NCI-H1436 treated with DMSO at 0.1 percent for 48 hours (cell line): ENCODE measurements around the gene STK25.
"Not testable (repeated sequence)": the region's sequence is repeated elsewhere in the genome, so short reads cannot be mapped to it uniquely, and the experiment has no call there.

Experiments used
- DNase-seq: peaks from one replicate; lab custom pipeline; 2025; lab: John Stamatoyannopoulos, UW

The STK25 gene

DNA sequence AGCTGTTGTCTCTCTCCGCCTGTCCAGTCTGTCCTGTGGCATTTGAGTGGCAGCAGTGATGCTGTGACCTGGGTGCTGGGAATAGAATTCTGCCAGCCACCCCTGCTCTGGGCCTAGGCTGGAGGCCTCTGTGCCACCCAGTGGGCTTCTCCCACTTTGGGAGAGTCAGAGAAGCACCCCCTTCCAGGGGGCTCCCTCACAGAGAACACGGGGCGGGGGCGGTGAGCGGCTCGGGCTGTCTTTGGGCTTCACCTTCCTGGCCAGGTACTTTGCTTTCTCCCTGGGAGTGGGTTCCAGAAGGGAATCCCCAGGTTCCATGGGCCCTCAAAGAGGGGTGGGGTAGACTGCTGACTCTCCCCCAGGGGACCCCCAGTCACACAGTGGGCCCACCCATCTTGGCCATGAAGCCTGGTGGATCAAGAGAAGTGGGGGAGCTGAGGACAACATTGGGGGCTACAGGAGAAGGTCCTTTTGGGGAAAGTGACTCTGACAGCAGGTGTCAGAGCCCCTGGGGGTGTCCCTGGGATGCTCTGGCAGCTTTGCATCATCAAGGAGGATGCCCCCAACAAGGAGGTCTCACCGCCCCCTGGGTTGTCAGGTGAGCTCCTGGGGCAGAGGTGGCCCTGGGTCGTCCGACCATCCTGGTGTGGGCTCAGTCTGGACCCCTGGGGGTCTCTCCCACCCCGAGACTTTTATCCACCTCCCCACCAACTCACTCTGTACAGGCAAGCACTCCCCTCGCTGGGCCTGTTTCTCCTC, 31.4 kb upstream of the STK25 start:
- DNase-seq: no peak

DNA sequence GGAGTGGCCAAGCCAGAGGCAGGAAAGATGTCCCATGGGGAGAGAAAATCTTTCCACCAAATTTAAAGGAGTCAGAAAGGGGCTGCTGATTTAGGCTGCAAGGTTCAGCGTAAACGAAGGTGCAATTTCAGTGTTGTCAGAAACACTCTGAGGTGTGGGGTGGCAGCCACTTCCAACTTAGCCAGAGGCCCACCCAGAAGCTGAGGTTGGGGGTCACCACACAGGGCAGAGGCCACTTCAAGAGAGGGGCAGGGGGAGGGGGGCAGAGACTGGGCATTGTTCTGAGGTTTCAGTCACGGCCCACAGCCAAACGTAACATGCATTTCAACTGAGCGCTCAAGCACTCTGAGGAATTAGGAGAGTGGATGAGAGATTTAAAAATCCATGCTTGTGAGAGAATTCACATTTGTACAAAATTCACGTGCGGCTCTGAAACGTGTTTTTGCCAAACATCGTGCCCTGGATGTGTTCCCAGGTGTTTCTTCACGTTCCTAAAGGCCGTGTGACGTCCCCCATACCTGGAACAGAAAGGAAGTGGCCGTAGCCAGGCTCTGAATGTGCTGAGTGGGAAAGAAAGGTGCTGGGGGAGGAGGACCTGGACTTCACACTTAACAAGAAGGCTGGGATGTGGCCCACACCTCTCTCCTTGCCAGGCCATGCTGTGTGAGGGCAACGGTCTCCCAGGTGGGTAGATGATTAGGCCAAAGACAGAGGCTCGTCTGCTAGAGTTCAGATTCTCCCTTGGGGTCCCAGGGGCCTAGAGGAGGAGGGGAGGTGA, 30.6 kb upstream of the STK25 start:
- DNase-seq: no peak

DNA sequence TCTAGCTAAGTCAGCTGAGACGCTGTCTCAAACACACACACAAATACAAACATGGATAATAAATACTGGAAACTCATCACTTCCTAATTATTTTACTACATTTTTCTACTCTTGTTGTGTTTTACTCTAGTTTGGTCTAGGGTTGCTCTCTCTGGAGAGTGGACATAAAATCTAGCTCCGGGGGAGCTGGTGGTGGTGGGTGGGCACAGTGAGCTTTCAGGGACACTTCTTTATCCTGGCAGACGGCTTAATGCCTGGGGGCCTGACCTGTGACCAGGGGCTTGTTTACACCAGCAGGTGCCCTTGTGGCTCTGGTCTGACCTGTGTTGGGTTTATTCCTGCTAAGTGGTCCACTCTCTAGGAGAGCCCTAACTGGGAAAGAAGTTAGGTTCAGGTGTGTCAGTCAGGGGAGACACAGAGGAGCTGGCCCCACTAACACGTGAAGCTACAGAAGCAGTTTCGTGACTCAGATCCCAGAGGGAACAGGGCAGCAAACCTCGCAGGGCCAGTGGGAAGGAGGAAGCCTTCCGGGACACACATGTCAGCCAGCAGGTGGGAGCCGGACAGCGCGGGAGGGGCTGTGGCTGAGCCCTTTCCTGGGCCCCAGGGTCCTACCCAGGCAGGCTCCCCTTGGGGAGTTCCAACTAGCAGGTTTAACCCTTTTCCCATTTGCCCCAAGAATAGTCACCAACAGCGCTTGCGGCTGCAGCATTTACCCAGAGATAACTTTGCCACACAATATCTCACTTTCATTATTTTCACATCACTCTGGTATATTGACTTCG, 27.7 kb upstream of the STK25 start:
- DNase-seq: no peak

DNA sequence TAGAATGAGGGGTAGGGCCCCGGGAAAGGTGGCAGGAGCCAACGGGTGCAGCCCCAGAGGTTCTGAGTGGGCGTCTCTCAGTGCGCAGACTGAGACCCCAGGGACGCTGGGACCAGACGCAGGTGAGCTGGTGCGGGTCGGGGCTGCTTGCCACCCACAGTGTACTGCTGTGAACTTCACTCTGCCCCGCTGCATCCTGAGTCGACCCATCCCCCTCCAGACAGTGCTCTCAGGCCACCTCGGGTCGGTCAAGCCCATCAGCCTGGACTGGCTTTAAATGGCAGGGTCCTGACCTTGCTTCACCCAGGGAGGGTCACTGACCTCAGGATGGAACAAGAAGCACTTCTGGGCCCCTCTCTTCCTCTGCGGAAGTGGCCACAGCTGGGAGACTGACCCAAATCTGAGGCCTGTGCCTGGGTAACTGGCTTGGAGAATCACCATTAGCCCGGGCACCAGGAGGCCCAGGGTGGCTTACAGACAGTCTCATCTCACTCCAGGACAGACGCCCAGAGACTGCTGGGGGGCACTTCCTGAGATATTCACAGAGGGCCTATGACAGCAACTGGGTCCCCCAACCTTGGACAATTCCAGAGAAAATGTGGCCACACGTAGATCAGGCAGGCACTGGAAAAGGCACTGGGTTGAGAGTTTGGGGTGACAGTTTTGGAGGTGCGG, 26.5 kb upstream of the STK25 start:
- no peak for DNase-seq

DNA sequence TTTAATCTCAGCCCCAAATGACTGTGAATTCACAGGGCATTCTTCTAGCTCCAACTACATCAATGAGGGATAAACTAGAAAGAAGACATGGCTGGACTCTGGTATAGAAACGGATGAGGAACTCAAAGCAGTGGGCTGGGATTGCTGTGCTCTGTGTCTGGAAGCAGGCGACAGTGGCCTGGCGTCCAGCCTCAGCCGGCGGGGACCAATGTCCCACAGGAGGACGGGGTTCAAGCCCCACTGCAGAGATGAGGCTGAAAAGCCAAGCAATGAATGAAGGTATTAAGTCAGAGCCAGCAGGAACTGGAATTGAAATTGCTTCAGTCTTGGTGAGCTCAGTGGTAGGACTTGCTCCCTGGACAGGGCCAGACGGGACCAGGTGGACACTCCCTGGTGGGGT, 25.9 kb upstream of the STK25 start:
- no peak for DNase-seq

DNA sequence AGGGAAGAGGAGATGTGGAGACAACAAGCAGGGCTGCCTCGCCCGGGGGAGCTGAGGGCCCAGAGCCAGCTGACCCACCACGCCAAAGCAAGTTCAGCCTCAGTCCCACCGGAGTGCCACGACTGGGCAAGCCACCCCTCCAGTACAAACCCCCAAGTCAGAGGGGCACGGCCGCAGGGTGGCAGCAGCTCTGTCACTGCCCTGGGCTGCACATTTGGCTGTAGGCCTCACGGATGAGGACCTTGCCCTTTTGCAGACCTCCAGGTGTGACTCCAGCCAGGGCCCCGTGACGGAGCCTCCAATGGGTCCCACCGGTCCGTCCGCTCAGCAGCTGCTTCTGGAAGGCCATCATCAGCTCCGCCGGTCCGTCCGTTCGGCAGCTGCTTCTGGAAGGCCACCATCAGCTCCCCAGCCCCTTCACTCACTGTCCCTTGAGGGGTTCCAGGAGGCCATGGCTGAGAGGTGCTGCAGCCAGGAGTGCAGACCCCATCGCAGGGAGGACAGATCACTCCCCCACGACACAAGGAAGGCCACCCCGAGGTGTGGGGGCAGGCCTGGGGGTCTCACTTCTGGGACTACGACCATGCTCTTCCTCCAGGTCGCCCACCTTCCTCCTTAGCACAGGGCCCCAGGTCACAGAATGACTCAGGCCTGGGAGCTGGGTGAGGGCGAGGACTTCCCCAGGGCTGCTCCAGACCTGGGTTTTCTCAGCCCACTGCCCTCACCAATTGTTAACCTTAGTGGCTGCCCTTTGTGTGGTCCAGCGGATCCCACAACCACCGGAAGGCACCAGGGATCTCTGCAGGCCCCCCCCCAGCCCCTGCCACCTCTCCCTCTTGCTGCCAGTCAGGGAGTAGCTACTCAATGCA, 24.6 kb upstream of the STK25 start:
- DNase-seq: no peak

DNA sequence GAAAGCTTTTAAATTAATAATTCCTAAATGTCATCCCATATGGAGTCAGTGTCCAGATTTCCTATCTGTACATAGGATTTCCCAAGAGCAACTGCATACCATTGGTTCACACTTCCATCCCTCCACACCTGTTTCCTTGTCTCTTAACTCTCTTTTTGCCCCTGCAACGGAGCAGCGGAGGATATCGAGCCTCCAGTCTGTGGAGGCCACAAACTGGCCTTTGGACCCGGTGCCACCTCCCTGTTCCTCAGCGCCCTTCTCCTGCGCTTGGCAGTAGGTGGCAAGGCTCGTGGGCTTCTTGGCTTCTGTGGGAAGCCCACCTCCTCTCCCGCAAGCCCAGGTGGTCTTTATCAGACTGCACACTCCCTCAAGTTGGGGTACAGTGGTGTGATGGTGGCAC, 23.8 kb upstream of the STK25 start:
- DNase-seq: no peak

DNA sequence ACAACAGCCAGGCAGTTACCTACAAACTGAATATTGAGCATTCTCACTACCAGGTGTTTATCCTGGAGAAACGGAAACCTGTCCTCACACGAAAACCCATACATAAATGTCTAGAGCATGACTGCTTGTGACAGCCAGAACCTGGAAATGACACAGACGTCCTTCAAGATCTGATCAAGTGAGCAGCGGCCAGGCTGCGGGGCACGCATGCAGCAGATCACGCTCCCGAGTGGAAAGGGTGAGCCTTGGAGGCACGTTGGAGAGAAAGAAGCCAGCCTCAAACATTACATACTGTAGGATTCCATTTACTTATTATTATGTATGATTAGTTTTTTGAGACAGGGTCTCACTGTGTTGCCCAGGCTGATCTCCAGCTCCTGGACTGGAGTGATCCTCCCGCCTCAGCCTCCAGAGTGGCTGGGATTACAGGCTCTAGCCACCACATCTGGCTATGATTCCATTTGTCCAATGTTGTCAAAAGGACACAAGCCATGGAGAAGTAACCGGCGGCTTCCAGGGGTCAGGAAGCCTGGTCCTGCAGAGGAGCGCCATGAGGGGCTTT, 22.9 kb upstream of the STK25 start:
- DNase-seq: no peak

DNA sequence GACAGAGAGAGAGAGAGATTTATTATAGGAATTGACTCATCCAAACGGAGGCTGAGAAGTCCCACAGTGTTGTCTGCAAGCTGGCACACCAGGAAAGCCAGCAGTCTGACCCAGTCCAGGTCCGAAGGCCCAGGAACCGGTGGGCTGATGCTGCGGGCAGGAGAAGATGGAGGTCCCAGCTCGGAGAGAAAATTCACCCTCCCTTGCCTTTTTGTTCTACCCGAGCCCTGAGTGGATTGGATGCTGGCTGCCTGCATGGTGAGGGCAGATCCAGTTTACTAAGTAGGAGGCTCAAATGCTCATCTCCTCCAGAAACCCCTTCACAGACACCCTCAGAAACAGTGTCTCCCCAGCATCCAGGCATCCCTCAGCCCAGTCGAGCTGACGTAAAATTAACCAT, 22.2 kb upstream of the STK25 start:
- DNase-seq: no peak

DNA sequence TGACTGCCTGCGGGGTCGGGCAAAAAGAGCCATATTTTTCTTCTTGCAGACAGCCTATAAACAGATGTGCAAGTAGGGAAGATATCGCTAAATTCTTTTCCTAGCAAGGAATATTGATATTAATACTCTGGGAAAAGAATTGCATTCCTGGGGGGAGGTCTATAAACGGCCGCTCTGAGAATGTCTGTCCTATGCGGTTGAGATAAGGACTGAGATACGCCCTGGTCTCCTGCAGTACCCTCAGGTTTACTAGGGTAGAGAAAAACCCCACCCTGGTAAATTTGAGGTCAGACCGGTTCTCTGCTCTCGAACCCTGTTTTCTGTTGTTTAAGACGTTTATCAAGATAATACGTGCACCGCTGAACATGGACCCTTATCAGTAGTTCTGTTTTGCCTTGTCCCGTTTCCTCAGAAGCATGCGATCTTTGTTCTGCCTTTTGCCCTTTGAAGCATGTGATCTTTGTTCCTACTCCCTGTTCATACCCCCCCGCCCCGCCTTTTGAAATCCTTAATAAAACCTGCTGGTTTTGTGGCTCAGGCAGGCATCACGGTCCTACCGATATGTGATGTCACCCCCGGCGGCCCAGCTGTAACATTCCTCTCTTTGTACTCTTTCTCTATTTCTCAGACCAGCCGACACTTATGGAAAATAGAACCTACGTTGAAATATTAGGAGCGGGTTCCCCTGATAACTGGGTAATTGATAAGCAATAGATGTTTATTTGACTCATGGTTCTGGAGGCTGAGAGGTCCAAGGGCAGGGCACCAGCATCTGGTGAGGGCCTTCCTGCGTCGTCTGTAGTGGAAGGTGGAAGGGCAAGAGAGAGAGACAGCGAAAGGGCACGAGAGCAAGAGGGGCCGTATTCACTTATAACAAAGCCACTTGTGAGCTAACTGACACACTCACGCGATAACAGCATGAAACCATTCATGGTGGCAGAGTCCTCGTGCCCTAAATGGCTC, 17.7 kb upstream of the STK25 start:
- not testable (repeated sequence) for DNase-seq

DNA sequence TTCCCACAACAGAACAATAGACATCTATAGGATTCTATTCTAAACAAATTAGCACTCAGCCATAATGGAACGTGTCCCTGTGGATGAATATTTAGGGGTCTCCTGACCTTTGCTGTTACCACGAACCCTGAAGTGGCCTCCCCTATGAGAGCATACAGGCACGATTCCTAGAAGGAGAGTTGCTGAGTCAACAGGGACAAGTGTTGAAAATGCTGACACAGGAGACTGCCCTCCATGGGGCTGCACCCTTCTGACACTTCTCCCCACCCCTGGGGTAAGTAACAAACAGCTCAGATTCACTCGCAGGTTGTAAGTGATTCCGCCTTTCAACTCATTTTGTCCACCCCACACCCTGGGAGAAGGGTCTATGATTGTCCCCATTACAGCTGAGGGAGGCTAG, 14.1 kb upstream of the STK25 start:
- DNase-seq: no peak

DNA sequence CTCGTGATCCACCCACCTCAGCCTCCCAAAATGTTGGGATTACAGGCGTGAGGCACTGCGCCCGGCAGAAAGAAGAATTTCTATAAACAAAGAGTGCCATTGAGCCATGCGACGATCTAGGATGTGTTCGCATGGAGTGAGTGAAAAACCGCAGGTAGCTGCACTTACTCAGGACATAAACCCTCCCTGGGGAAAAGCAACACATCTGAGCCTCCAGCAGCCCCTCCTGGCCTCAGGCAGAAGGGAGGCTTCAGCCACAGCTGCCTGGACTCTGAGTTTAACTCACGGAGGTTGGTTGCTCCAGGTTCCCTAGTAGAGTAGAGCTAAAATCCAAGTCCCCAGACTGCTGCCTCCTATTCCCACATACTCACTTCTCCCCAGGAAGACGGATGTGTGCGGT, 11.3 kb upstream of the STK25 start:
- DNase-seq: no peak

DNA sequence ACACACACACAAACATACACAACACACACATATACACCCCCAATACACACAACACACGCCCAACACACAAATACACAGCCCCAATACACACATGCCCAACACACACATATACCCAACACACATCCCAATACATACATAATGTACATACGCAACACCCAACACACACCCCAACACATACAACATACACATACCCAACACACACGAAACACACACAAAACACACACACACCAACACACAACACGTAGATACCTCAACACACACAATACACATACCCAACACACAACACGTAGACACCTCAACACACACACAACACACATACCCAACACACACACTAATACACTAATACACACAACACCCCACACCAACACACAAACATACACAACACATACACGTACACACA, 8.9 kb upstream of the STK25 start:
- no peak for DNase-seq

DNA sequence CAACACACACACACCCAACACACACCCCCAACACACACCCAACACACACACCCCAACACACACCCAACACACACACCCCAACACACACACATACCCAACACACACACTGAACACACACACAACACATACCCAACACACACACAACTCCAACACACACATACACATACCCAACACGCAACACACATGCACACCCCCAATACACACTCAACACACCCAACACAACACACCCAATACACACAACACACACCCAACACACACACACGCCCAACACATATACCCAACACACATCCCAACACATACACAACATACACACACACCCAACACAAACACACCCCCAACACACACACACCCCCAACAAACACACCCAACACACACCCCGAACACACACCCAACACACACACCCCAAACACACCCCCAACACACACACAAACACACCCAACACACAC, 8.2 kb upstream of the STK25 start:
- DNase-seq: no peak

DNA sequence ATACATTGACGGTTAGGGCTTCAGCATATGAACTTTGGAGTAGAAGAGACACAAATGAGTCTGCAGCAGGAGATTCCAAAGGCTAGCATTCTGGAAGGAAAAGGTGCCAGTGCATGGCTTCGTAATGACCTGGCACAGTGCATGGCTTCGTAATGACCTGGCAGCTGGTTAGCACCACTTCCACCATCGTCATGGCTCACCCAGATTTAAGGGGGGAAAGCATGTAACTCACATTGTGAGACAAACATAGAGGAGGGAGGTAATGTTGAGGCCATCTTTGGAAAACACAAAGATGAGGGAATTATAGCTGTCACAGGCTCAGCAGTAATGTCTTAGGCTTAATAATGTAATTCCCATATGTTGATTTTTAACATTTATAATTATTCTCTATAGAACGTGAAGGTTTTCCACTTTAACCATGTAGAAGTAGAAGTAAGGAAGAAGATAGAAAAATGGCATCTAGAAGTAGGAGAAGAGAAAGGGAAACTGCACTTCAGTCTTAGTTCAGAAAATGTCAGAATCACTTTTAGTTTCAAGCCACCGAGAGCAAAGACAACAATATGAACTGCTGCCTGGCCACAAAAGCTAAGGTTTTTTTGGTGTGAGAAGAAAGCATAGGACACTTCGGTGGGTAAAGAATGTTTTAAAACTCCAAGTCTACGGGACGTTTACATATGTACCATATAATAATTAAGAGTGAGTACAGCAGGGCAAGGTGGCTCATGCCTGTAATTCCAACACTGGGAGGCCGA, 6.8 kb upstream of the STK25 start:
- no peak for DNase-seq

DNA sequence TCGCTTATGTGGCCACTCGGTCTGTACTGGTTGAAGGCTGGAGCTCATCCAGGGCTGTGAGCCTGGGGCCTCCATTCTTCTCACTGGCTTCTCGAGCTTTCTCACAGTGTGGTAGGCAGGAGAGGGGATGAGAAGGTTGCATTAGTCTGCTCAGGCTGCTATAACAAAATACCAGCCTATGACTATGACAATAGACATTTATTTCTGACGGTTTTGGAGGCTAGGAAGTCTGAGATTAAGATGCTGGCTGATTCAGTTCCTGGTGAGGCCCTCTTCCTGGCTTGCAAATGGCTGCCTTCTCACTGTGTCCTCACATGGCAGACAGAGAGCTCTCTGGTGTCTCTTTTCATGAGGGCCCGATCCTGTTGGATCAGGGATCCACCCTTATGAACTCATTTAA, 6.2 kb upstream of the STK25 start:
- no peak for DNase-seq

DNA sequence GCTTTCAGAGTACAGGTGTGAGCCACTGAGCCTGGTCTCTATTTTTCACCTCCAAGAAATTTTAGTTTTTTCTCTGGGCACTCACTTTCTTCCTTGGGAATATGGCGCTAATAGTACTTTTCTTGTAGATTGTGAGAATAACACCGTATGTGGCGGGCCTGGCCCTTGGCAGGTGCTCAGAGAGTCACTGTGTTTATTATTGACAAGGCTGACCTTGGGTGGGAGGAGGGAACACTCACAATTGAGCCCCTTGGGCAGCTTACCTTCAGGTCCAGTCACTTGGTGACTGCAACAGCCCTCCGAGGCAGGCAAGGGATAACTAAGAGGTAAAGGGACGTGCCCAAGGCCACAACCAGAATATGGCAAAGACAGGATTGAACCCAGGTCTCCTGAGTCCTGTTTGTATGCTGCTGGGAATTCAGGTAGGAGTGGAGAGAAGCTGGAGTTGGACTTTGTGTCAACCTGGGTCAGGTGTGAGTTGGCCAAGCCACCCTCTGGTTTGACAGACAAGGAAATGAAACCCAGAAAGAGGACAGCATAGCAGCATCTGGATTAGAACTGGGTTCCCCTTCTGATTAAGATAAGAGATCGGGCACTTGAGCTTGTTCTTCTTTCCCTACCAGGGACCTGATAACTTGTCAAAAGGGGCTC, 2.8 kb upstream of the STK25 start:
- DNase-seq: no peak

DNA sequence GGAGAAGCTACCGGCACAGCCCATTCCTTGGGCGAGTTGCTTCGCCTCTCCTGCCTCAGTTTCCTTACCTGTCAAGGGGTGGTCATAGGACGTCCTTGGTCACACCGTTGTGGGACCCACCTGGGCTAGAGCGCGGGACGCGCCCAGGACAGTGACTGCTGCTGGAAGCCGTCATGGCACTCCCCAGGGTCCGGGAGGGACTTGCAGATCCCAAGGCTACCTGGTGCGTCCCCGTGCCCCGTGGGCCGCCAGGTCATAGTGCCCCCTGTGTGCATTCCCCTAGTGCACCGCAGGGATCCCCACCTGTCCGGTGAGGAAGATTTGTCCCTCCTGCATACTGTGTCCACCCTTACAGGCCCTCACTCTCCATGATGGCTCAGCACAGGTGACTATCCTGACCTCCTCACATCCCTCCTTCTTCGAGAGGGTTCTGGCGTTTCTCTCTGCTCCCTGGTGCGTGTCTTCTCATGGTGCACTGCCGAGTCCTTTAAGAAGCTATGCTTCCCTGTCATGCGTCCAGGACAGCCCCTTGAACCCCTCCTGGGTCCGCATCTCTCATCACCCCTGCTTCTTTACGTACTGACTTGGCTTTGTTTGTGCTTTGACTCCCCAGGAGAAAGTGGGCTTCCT, 886 bp upstream of the STK25 start:
- DNase-seq: no peak
